NCI-H510A treated with DMSO at 0.1 percent for 48 hours (cell line): ENCODE results near the gene FZD7.

Source experiments
- DNase-seq: peaks from one replicate; lab custom pipeline; 2025; lab: John Stamatoyannopoulos, UW

Gene FZD7

GRCh38 chr2:202014318-202014717, 19.3 kb upstream of the FZD7 start:
- DNase-seq: no peak

DNA sequence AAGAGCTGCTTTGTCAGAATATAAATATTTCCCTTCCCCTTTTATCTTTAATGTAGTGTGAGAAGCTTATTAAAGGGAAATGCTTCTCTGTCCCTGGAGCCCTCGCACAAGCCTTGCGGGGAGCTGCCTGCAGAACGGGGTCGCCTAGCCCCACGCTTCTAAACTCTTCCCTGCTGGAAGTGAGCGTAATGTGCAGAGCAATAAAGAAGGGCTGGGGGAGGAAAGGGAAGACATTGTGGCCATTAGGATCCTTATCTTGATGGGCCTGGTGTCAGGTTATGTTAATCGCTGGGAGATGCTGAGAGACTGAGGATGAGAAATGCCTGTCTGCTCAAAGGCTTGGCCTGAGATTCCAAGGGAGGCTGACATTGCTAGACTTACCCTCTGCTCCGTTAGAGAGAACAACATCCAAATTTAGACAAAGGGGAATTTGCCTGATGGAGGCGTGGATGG, 18.9 kb upstream of the FZD7 start:
- no peak for DNase-seq

GRCh38 chr2:202015471-202015870, 18.2 kb upstream of the FZD7 start:
- no peak for DNase-seq

- DNase-seq: no peak
These were observed 17.0 kb upstream of the FZD7 start for GRCh38 chr2:202016579-202017227.

- DNase-seq: no peak
These were observed 15.7 kb upstream of the FZD7 start for GRCh38 chr2:202017940-202018339.

- no peak for DNase-seq
These were observed 14.7 kb upstream of the FZD7 start for GRCh38 chr2:202018950-202019349.

- DNase-seq: no peak
These were observed 13.8 kb upstream of the FZD7 start for GRCh38 chr2:202019689-202020450.

- no peak for DNase-seq
These were observed 10.9 kb upstream of the FZD7 start for GRCh38 chr2:202022755-202023154.

DNA sequence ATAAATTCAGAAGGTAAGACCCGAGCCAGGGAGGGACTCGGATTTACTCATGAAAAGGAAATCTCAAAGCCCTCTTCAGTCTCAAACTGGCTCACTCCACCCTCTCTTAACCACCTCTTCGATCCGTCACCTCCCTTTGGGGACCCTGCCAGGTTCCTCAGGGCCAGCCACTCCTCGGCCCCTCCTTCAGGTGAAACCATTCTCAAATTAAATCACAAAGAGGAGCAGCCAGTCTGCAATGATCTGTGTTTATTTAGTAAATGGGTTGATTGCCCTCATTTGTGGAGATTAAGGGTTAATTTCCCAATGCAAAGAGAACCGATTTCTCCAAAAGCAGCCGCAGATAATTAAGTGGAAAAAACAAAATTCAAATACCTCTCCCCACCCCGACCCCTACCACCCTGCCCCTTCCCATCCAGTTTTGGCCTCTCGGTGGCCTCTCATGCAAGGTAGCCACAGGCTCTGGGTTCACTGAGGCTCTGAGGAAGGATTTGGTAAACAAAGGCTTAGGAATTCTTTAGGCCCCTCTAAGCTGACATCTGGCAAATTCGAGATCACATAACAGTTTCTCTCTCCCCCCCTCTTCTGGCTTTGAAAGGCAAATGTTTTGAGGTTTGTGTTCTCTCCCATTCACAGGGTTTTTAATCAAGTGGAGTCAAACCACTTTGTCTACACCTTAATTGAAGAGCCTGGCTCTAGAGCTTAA, 10.3 kb upstream of the FZD7 start:
- DNase-seq: no peak

- DNase-seq: peak; percentile 17
These were observed 9.8 kb upstream of the FZD7 start for GRCh38 chr2:202023904-202024266.

GRCh38 chr2:202024871-202025270, 8.8 kb upstream of the FZD7 start:
- no peak for DNase-seq

DNA sequence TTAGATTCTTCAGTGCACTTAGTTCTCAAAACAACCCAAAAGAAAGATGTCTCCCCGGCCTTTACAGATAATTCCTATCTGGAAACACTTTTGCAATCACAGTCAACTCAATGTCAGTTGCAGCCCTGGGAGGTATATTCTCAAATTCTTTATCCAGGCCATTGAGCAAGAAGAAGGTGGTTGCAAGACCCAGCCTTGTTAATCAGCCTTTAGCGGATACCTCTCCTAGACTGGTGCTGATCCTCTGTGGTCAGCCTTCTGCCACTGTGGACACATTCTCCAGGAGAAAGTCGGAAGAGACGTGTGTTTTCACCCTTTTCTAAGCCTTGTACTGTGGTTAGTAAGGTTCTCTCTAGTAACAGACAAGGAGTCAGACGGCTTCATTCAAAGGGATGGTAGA, 7.8 kb upstream of the FZD7 start:
- no peak for DNase-seq

DNA sequence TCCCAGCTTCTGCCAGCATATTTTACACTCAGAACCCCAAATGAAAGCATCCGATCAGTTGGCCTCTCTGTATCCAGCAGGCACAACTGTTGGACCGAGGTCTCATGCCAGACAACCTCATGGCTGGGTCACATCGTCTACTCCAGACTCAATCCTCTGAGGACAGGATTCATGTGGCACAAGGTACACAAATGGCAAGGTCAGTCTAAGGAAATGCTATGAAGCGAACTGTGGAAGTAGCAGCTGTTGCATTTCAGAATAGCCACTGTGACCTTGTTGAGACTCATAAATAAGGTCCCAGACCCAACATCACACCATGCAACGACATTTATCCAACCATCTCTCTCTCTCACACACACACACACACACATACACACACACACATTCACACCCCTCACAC, 7.1 kb upstream of the FZD7 start:
- DNase-seq: no peak

DNA sequence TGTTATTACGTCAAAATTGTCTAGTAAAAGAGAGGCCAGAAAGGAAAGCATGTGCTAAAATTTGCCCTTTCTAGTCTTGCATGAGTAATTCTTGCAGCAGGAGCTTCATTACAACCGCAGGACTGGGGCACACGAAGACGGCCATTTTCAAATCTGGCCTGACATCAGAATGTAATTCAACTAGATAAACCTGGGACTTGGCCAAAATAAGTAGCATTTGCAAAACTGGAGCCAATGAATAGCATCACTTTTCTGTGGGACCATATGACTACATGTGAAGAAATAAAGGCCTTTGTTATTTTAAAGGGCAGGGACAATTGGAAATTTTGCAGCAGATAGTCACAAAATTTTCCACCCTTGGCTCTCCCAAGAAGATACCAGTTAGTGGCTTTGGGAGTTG, 3.0 kb upstream of the FZD7 start:
- no peak for DNase-seq

DNA sequence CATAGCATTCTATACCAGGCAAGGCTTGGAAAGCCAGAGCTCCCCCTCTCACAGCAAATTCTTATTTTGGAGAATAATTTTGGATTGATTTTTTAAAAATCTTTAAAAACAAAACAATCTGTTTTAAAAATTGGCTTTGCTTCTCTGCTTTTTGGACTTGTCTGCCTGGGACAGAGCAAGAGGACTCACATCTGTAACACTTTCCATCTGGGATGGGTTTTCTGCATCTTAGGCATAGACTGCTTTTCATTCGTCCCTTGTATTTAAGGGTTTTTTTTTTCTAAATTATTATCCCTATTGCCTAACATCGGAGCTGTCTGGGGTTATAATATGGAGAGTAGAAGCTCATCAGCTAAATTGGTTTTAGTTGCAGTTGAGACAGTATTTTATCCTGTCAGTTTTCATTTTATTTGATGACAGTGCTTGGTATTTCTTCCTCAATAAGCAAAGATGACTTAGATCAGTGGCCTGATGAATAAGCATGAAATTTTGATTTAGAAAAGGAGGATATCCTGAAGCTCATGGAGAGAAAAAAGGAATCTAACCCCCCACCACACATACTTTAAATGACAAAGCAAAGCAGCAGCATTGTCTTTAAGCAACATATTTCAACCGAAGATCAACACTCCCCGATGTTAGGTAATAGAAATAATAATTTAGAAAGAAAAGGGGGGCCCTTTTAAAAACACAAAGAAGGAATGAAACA, 2.3 kb upstream of the FZD7 start:
- no peak for DNase-seq

DNA sequence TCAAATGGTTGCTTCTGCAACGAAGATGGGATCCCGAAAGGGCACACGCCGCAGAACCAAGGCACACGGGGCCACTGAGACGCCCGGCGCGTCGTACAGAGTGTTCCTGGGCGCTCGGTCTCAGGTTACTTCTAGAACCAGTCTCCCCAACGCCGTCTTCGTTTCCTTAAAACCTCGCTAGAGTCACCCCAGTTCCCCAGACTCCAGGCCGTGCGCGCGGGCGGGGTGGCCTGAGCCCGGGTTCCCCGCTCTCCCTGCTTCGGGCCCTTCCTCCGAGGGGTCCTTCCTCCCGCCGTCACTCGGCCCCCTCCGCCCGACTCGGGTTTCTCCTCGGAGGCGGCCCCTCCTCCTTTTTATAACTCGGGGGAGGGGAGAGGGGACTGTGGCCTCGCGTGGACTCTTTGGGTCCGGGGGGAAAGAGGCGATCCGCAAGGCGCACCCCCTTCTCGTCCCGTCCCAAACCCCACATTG, 774 bp upstream of the FZD7 start:
- peak; percentile 58 for DNase-seq

- peak; percentile 44 for DNase-seq
These were observed 814 bp downstream of the FZD7 start for GRCh38 chr2:202034249-202035088.

GRCh38 chr2:202035089-202035940, 1.7 kb downstream of the FZD7 start:
- no peak for DNase-seq

GRCh38 chr2:202035941-202036372, 2.3 kb downstream of the FZD7 start:
- no peak for DNase-seq

- no peak for DNase-seq
These were observed 3.0 kb downstream of the FZD7 start for GRCh38 chr2:202036601-202037037.
